Fibroblast of skin of left biceps (primary cell): ENCODE measurements around the gene PABPC3.

Experiments
- DNase-seq, 2 experiments: peaks; one replicate each; pipeline ENCODE4 v3.0.0-alpha.2; 2013; ENCODE audit warnings: low read depth in 2 of 2

The PABPC3 gene

GRCh38 chr13:25111585-25111956, 15.6 kb downstream of the PABPC3 start:
- no peak for DNase-seq

- no peak for DNase-seq
Observed at GRCh38 chr13:25112695-25113255, 16.8 kb downstream of the PABPC3 start.

GRCh38 chr13:25114220-25114619, 18.3 kb downstream of the PABPC3 start:
- DNase-seq, result peak; percentile 8 to 22

GRCh38 chr13:25116044-25116443, 20.1 kb downstream of the PABPC3 start:
- DNase-seq, result no peak

- no peak for DNase-seq
Observed at GRCh38 chr13:25117312-25117711, 21.4 kb downstream of the PABPC3 start.

GRCh38 chr13:25118378-25118905, 22.5 kb downstream of the PABPC3 start:
- DNase-seq, result no peak

- DNase-seq, result no peak
Observed at GRCh38 chr13:25130944-25131343, 35.0 kb downstream of the PABPC3 start.

- no peak for DNase-seq
Observed at GRCh38 chr13:25131881-25132420, 36.0 kb downstream of the PABPC3 start.

- no peak for DNase-seq
Observed at GRCh38 chr13:25132751-25133390, 36.9 kb downstream of the PABPC3 start.

- DNase-seq, result no peak
Observed at GRCh38 chr13:25135896-25136295, 40.0 kb downstream of the PABPC3 start.

GRCh38 chr13:25136880-25137787, 41.2 kb downstream of the PABPC3 start:
- no peak for DNase-seq

GRCh38 chr13:25137788-25138115, 41.8 kb downstream of the PABPC3 start:
- DNase-seq, result no peak

GRCh38 chr13:25141042-25141441, 45.1 kb downstream of the PABPC3 start:
- no peak for DNase-seq

GRCh38 chr13:25143706-25144105, 47.8 kb downstream of the PABPC3 start:
- no peak for DNase-seq

GRCh38 chr13:25147638-25148401, 51.9 kb downstream of the PABPC3 start:
- no peak for DNase-seq

- DNase-seq, result no peak
Observed at GRCh38 chr13:25148402-25148771, 52.5 kb downstream of the PABPC3 start.
